NCI-H146 (cell line): ENCODE data around the gene AP1B1.

Experiments used
- DNase-seq: peaks from one replicate; lab custom pipeline; 2025; lab: John Stamatoyannopoulos, UW

Gene AP1B1

GRCh38 chr22:29313126-29313575 is 75.2 kb downstream of the AP1B1 start:
- DNase-seq = no peak

- DNase-seq = no peak
Observed at GRCh38 chr22:29312218-29313125, 75.9 kb downstream of the AP1B1 start.

- no peak for DNase-seq
Observed at GRCh38 chr22:29311464-29312217, 76.7 kb downstream of the AP1B1 start.

- DNase-seq = peak; percentile 66
Observed at GRCh38 chr22:29310863-29311339, 77.5 kb downstream of the AP1B1 start.

GRCh38 chr22:29310065-29310862 is 78.1 kb downstream of the AP1B1 start:
- DNase-seq = no peak

GRCh38 chr22:29309332-29310064 is 78.9 kb downstream of the AP1B1 start:
- DNase-seq = no peak

GRCh38 chr22:29308791-29309262 is 79.5 kb downstream of the AP1B1 start:
- no peak for DNase-seq

GRCh38 chr22:29308148-29308790 is 80.1 kb downstream of the AP1B1 start:
- no peak for DNase-seq

GRCh38 chr22:29307596-29308147 is 80.7 kb downstream of the AP1B1 start:
- DNase-seq = no peak

GRCh38 chr22:29306835-29307595 is 81.4 kb downstream of the AP1B1 start:
- peak; percentile 69 for DNase-seq

GRCh38 chr22:29306175-29306834 is 82.1 kb downstream of the AP1B1 start, which contains the start of gene GAS2L1:
TSS of gene GAS2L1 (plus strand) at chr22:29306650. CDS start at chr22:29308106, 1,456 bp downstream.
- DNase-seq = peak; percentile 71

- no peak for DNase-seq
Observed at GRCh38 chr22:29305836-29306174, 82.6 kb downstream of the AP1B1 start.

- no peak for DNase-seq
Observed at GRCh38 chr22:29302681-29303465, 85.5 kb downstream of the AP1B1 start.

GRCh38 chr22:29302402-29302680 is 86.0 kb downstream of the AP1B1 start:
- DNase-seq = no peak

GRCh38 chr22:29301716-29302401 is 86.5 kb downstream of the AP1B1 start:
- no peak for DNase-seq

GRCh38 chr22:29300807-29301601 is 87.4 kb downstream of the AP1B1 start:
- DNase-seq = no peak

- DNase-seq = no peak
Observed at GRCh38 chr22:29300467-29300806, 87.9 kb downstream of the AP1B1 start.
